HG03378 (cell line): ENCODE data around the gene TRPM5.

Experiments
- ATAC-seq: cut with Tn5 transposase; IDR thresholded peaks from one replicate; pipeline ENCODE4 v1.9.1; 2021; ENCODE audit warnings: mild to moderate bottlenecking, moderate library complexity; ENCODE audit not compliant: unreplicated experiment

Gene TRPM5

GRCh38 chr11:2470495-2470894 is 26.2 kb upstream of the TRPM5 start:
- no peak for ATAC-seq

DNA sequence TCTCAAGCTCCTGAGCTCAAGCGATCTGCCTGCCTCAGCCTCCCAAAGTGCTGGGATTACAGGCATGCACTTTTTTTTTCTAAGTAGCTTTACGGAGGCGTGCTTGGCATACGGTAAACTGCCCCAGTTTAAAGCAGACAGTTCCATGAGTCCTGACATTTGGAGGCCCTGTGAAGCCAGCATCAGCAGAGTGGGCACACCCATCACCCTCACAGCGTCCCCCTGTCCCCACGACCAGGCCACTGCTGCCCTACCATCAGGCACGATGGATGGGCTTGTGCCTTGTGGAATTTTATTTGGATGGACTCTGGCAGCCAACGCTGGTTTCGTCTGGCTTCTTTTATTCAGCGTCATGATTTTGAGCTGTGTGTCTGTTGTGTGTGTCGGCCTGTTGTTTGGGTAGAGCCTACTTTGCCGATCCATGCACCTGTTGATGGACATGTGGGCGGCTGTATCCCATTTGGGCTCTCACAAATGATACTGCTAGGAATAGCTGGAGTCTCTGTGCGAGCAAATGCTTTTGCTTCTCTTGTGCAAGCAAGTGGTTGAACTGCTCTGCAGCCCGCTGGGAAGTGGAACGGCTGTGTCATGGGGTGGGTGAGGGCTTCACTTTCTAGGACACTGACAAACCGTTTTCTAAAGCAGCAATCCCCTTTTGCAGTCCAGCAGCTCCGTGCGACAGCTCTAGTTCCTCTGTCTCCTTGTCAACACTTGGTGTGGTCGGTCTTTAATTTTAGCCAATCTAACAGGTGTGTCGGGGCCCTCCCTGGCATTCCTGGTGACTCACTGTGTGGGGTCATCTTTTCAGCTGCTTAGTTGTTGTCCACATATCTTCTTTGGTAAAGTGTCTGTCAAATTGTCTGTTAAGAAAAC is 24.3 kb upstream of the TRPM5 start:
- no peak for ATAC-seq

DNA sequence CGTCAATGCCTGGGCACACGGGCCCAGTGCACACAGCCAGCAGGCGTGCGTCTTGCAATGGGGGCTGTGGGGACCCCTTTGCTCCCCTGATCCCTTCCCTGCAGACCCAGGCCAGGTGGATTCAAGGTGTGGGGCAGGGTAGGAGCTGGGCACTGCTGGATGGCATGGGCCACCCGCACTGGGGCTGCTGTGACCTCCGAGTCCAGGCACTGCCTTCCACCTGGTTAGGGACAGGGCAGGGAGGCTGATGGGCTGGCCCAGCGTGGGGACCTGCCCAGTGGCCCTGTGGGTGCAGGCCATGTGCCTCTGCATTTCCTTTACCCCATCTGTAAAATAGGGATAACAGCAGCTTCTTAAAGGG is 23.4 kb upstream of the TRPM5 start:
- no peak for ATAC-seq

DNA sequence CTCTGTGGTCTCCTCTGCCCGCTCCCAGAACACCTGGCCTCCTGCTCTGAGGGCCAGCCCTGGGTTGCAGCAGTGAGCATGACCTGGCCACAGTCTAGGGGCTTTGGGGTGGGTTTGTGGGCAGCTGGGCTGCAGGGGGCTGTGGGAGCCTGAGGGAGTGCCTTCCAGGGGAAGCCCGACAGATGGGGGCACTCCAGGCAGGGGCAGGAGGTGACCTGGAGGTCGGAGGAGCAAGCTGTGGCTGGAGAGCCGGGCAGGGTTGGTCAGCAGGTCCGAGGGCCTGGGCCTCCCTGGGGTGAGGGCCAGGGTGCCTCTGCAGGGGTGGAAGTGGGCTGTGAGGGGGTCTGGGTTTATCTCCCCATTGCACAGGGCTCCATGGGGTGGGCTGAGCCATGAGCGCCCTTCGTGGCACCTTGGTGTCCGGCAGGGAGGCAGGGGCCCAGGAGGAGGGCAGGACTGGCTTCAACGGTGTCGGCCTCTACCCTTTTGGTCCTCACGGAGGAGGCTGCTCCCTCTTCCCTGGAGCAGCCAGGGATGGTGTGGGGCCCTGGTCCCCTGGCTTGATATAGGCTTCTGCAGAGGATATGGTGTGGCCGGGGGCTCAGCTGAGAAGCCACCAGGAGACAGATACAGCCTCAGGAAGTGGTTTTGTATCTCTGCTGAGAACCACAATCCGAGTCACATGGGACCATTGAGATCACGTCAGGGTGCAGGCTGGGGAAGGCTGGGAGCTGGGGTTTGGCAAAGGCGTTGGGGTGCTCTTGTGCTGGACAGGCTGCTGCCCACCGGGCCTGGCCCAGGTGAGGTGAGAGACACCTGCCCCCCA is 22.8 kb upstream of the TRPM5 start:
- ATAC-seq = no peak

DNA sequence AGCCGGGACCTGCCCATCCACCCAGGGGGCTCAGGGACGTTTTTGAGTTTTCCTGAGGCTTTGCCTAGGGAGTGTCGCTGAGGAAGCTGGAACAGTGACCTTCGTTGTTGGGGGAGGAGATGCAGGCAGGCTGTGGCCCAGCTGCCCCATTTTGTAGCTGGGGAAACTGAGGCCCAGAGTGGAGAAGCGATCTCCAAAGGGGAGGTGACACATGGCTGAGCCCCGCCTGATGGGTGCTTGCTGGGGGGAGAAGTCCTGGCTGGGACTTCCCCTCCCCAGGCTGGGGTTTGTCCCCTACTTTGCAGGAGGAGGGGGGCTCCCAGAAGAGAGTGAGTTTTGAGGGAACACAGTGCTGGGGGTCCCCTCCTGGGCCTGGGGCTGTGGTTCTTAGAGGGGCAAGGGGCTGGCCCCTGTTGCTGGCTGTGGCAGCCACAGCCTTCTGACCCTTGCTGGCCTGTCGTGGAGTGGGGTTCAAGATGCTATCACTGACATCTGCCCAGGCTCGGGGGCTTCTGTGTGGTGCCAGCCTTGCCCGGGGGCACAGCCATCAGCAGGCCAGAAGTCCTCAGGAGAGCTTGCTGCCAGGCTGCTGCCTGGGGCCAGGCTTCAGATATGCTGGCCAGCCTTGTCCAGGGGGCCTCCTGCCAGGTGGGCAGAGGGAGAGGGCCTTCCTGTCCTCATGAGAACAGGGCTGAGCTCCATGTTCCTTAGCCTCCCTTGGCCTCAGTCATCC is 21.9 kb upstream of the TRPM5 start:
- no peak for ATAC-seq

- ATAC-seq = no peak
Observed at GRCh38 chr11:2465202-2466068, 21.1 kb upstream of the TRPM5 start.

DNA sequence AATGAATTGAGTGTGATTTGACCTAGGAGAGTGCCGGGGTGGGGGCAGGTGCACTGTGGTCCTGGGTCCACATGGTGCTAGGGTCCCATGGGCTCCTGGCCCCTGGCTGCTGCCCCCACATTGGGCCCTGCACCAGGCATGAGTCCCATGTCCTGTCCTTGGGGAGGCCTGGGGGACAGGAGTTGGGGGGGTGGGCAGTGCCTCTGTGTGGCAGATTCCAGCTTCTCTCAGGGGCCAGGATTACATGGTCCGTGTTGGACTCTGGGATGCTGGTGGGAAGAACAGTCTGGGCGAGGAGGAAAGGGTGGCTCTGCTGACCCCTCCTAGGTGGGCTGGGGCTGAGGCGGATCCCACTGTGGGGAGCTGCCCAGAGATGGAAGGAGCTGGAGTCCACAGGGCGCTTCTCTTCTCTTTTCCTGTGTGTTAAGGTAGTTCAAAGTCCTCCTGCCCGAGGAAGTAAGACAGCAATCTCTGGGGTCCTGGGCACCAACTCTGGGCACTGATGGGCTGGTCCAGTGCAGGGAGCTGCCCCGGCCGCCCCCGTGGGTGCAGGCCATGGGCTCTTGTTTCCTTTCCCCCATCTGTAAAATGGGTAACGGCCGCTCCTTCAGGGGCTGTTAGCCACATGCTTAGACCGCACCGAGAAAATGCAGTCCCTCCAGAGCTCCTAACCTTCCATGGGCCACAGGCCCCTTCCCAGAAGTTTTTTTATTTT is 20.3 kb upstream of the TRPM5 start:
- no peak for ATAC-seq

DNA sequence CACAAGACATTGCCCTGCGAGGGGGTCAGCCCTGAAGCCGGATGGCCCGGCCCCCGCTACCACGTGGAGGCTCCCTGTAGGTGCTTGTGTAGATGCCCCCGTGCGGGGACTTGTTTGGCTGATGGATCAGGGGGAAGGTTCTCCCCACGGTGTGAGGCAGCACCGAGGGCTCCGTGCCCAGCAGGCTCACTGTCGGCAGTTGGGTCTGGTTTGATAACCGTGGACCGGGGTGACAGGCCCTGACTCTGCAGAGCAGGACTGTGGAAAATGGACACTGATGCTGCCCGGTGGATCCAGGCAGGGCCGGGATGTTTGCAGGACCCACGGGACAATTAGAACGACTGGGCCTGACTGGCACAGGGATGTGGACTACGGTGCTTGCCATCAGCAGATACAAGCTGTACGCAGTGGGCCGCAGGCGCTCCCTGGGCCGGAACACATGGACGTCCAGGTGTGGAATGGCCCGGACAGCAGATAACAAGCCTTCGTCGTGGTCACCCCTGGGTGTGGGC is 19.5 kb upstream of the TRPM5 start:
- ATAC-seq = no peak

DNA sequence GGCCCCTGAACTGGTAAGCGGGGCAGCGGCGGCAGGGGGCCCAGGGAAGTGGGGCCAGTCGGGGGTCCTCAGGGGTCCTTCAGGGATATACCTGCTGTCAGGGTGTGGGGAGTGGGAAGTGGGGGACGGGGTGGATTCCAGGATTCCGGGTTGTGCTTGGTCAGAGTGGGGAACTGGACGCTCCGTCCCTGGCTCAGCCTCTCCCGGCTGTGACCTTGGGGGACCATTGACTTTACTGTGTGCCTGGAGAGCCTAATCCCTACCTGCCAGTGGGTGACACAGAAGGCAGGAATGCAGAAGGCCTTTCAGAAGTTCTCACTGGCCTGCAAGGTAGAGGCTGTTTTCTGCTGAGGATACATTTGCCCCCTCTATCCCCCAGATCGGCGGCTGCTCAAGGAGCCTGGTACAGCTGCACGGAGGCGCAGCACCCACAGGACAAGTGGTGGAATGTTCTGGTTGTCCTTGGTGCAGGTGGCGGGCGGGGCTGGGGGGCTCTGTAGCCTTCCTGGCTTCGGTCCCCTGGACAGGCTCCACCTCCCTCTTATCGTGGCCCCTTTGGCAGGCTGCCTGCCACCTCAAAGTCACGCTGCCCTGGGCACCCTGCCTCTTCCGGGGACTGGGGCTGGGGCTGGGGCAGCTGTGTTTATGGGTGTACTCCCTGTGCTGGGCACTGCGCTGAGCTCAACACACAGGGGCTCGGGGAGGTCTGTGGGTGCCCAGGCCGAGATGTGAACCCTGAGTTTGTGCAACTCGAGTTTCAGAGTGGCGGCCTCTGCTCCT is 18.9 kb upstream of the TRPM5 start:
- ATAC-seq = no peak

GRCh38 chr11:2462543-2462985 is 18.2 kb upstream of the TRPM5 start:
- no peak for ATAC-seq

- ATAC-seq = no peak
Observed at GRCh38 chr11:2461956-2462542, 17.7 kb upstream of the TRPM5 start.

- ATAC-seq = no peak
Observed at GRCh38 chr11:2461253-2461955, 17.1 kb upstream of the TRPM5 start.

- ATAC-seq = no peak
Observed at GRCh38 chr11:2460540-2461252, 16.4 kb upstream of the TRPM5 start.

DNA sequence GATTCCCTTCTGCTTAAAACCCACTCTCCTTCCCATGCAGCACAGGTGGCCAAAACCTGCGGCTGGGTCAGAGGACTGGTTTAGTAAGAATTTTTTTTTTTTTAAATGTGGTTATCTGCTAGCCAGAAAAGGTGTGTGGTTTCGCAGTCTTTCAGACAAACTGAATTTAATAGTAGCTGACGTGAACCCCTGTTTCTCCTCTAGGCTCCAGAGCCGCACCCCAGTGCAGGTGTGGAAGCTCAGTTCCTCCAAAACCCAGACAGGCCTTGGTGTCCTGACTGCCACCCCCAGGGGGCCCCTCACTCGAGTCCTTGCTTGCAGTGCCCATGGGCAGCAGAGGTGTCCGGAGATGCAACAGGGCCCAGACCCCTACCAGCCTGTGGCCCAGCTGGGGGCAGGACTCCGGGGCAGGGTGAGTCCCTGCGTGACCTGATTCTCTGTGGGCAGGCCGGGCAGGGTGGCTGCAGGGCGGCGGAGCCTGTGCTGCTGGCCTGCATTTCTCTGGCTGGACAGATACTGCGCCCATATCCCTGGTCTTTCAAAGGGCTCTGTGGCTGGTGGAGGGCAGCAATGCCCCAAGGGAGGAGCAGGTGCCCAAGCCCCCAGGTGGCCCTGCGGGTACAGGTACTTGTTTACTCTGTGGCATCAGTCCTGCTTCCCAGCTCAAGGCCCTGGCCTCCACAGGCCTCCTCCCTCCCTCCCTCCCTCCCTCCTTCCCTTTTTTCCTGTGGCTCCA is 15.7 kb upstream of the TRPM5 start:
- ATAC-seq = no peak

DNA sequence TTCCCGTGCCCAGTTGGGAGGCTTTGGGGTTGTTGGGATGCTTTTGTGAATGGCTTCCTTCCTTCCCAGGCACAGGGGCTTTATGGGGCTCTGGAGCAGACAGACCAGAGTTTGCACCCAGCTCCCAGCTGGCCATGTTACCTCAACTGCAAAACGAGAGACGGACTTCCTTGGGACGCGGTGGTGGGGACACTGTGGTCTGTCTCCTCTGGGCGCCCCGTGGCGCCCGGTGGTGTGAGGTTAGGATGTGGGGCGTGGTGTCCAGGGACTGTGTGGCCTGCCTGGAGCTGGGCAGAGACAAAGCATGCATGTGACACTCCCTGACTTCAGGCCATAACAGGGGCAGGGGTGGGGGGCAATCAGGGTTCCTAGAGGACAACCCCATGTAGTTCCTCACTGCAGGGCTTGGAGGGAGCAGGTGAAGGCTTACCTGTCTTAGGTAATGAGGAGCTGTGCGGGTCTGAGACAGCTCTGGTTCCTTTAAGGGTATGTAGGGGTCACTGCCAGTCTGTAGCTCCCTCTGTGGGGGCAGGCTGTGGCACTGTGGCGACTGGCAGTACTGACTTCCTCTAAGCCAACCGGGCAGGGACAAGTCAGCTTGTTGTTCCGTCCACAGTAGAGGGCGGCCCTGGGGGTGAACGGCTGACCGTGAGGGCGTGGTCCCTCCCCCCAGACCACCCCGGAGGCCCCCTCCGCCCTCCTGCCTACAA is 14.9 kb upstream of the TRPM5 start:
- no peak for ATAC-seq

DNA sequence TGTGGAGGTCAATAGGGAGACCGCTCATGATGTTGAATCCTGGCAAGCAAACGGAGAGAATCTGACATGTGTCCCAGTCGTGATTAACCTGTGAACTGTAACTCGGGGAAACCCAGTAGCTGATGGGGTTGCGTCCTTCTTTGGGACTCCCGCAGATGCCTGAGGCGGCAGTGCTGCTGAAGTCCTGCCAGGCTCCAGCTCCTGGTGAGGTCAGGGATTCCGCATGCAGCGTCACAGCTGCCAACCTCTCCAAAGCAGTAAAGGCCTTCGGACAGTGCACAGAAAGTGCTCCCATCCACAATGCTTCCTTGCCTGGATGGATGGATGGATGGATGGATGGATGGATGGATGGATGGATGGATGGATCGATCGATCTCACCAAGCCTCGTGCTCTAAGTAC is 14.0 kb upstream of the TRPM5 start:
- no peak for ATAC-seq
